Ovary (tissue), 3 donors: ENCODE results near the gene LIMS2.

Experiments
- CTCF ChIP-seq, 3 donors: fragments of 450-650 bp in 2 of 3; fragments of 200-600 bp in 1 of 3; IDR thresholded peaks; one replicate each; pipeline versions ENCODE4 v1.5.1 to v1.8.0; 2016 to 2022; ENCODE audit warnings: antibody characterized with exemption in 3 of 3, mild to moderate bottlenecking in 1 of 3
- POLR2A ChIP-seq: fragments of 450-650 bp; IDR thresholded peaks from one replicate; pipeline ENCODE4 v1.6.1; 2017; ENCODE audit warnings: antibody characterized with exemption, mild to moderate bottlenecking, moderate library complexity
- donor health status: DM: no; HTN: no; CAD: no.

- TF ChIP-seq CTCF (IDR thresholded peaks at IDR 0.05) = no peak
- TF ChIP-seq POLR2A = no peak
These were observed 48.2 kb downstream of the LIMS2 start for GRCh38 chr2:127626917-127627739.
